HG02623 (cell line): ENCODE measurements around the gene OGFOD3.
"Not testable (repeated sequence)": the region's sequence is repeated elsewhere in the genome, so short reads cannot be mapped to it uniquely, and the experiment has no call there.

ENCODE experiments used
- ATAC-seq: cut with Tn5 transposase; IDR thresholded peaks from one replicate; pipeline ENCODE4 v1.9.1; 2021; ENCODE audit warnings: moderate library complexity; ENCODE audit not compliant: unreplicated experiment

OGFOD3 gene

DNA sequence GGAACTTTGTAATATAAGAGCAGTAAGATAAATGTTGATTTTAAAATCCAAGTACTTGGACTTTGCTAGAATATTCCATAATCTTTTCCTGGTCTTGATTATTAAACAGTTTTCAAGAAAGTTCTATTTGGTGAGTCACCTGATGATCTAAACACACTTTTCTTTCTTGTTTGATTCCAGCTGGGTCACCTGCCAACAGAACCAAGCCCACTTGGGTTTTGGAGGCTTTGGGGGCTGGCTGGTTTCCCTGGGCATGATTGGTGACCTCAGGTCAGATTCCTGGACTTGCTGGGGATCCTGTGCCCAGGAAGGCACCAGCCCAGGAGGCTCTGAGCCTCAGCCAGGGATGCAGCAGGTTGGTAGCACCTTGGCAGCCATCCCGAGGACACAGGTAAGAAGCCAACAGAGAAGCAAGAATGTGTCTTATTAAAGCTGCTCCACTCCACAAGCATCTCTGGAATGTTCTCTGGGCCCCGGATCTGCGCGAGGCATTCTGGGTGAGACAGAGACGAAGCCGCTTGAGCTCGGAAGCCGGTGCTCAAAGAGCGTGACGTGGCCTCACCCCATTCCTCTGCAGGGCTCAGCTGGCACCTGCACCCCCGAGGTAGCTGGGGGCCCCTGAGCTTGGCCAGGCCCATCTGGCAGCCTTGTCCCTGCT is 62.5 kb downstream of the OGFOD3 start:
- ATAC-seq = no peak

DNA sequence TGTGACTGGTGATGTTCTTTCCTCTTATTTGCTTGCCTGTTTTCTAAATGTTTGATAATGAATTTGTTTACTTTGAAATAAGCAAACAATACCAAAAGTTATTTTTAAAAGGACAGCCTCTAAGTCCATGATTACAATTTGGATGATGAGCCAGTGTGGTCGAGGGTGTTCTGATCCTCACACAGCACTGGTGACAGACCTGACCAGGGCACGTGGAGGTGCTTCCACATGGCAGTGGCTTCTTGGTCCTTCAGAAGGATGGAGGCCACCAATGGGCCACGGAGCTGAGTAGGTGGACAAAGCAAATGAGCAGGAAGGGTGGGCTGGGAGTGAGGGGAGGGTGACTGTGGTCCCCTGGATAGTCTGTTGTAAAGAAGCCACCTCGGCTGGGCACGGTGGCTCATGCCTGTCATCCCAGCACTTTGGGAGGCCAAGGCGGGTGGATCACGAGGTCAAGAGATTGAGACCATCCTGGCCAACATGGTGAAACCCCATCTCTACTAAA is 63.5 kb downstream of the OGFOD3 start:
- ATAC-seq = no peak

DNA sequence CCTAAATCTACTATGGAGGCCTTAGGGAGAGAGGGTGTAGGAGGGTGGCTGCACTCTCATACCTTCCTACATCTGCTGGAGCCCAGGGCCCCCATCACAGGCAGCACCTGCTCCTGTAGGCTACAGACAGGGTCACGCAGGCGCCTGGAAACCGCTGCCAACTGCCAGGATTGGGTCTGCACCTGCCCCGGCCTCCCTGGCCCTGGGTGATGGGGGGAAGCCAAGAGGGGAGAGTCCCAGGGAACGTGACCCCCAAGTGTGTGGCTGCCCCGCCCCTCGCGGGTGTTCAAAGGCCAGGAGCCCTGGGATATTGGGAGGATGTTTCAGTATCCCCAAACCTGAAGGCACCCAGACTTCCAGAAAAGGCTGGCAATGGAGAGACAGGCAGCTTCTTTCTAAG is 64.9 kb downstream of the OGFOD3 start:
- no peak for ATAC-seq

DNA sequence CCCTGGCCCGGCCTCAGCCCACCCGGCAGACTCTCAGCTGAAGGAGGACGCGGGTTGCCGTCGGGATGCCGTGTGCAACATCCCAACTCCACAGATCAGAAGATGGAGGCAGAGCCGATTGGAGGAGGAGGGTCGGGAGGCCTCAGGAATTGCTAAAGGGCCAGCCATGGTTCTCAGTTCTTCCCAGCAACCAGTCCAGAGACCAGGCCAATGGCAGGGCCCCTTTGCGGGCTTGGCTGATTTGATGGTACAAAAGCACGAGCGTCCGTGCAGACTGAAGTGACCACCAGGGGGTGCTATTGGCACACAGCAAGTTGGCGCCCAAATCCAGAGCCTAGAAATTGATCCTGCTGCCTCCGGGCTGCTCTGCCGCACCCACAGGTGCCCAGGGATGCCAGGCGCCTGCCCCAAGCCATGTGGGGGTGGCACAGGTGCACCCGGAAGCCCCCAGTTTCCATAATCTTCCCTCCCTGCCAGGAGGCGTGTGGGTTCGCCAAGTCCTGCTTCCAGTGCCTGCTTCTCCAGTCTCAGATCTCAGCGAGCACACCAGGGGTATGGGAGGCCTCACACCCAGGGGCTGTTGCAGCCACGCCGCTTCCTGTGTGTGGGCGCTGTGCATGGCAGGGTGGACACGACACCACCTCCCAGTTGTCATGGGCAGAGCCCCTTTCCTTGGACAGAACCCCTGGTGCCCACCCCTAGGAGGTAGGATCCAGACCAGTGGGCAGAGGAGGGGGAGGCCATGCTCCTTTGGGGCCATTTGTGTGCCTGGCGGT is 66.5 kb downstream of the OGFOD3 start:
- peak; percentile 54 for ATAC-seq

DNA sequence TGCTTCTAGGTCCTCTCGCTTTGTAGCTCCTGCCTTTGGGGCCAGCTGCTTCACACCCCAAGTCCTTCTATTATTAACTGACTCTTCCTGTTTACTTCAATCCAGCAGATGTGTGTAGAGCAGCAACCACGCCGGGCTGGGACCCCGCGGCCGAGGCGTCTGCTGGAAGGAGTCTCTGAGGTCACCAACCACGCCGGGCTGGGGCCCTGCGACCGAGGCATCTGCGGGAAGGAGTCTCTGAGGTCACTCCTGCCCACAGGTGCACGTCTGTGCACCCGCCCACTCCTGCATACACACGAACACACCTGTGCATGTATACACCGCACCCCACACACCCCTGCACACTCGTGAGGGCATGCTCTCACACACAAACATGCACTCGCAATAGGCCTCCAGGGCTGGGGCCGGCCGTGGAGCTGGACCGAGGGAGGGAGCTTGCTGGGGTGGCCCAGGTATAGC is 67.1 kb downstream of the OGFOD3 start:
- ATAC-seq = no peak

DNA sequence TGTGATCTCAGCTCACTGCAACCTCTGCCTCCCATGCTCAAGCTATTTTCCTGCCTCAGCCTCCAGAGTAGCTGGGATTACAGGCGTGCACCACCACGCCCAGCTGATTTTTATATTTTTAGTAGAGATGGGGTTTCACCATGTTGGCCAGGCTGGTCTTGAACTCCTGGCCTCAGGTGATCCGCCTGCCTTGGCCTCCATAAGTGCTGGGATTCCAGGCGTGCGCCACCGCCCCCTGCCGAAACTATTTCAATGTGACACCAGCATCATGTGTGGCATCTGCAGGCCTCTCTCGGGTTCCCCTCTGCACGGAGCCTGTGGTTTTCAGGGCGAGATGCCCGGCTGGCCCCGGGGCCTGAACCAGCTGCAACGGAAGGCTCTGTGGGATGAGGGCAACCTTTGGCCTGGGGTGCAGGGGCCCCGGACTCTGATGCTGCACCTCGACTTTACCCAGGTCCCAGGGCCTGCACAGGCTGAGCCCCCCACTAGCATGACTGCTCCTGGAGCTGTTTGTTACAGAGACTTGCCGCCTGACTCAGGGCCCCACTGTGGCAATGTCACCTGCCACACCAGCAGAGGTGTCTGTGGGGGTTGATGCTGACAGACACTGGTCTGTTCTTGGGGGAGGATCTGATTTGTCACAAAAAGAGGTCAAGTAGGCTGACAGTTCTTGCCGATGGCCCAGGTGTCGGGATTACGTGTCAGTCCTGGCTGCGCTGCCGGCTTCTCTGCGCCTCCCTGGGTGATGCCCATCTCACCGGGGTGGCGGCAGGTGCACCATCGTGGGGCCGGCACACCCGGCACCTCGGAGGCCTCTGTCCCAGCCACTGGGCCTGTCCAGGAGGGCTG is 68.0 kb downstream of the OGFOD3 start:
- ATAC-seq = no peak

DNA sequence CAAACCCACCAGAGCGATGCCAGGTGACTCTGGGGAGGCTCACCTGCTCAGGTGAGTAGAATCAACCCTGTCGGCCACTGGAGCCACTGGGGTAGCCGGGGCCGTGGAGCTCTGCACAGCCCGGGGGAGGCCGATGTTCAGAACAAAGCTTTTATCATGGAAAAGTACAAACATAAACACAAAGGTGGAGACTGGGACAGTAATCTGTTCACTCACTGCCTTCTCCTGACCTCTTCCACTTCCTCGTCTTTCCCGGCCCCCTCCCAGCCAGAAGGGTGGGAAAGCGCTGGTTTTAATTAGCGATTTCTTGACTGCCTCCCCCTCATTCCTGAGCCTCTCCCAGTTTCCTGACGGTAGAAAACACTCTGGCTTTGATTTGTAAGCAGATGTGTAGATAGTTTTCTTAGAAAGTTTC is 69.1 kb downstream of the OGFOD3 start:
- ATAC-seq = no peak

DNA sequence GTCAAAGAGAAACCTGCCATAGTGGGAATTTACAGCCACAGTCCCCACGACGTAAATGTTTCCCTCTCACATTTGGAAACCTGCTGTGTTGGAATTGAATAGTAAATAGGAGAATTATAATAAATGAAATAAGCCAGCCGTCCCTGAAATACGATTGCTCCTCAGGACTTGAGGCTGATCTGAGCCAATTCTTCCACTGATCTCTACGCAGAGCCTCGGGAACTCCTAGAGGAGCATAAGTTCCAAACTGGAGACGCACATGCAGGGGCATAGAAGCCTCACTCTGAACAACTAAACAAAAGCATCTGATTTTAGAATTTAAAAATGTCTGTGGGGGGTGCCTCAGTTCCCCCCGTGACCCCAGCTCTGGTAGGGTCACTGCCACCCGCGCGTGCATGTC is 69.5 kb downstream of the OGFOD3 start:
- ATAC-seq = no peak

DNA sequence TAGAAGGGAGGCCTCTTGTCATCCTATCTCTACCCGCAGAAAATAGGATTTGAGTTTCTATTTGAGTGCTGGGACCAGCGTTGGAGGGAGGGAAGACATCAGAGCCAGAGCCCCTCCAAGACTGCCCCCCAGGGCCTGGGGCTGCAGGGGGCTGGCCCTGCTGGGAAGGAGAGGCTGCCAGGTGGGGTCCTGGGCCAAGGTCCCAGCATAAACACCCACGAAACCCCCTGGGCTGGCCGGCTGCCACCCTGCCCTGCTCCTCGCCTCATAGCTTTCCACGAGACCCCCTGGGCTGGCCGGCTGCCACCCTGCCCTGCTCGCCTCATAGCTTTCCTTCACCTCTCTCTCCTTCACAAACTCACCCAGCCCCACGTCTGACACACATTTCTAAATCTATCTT is 70.0 kb downstream of the OGFOD3 start:
- no peak for ATAC-seq

DNA sequence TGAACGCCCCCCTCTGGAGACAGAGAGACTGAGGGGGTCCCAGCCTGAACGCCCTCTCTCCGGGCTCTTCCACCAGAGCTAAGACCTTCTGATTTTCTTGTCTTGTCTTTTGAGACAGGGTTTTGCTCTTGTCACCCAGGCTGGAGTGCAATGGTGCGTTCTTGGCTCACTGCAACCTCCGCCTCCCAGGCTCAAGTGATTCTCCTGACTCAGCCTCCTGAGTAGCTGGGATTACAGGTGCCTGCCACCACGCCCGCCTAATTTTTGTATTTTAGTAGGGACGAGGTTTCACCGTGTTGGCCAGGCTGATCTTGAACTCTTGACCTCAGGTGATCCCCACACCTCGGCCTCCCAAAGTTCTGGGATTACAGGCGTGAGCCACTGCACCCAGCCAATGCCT is 70.4 kb downstream of the OGFOD3 start:
- ATAC-seq = not testable (repeated sequence)

DNA sequence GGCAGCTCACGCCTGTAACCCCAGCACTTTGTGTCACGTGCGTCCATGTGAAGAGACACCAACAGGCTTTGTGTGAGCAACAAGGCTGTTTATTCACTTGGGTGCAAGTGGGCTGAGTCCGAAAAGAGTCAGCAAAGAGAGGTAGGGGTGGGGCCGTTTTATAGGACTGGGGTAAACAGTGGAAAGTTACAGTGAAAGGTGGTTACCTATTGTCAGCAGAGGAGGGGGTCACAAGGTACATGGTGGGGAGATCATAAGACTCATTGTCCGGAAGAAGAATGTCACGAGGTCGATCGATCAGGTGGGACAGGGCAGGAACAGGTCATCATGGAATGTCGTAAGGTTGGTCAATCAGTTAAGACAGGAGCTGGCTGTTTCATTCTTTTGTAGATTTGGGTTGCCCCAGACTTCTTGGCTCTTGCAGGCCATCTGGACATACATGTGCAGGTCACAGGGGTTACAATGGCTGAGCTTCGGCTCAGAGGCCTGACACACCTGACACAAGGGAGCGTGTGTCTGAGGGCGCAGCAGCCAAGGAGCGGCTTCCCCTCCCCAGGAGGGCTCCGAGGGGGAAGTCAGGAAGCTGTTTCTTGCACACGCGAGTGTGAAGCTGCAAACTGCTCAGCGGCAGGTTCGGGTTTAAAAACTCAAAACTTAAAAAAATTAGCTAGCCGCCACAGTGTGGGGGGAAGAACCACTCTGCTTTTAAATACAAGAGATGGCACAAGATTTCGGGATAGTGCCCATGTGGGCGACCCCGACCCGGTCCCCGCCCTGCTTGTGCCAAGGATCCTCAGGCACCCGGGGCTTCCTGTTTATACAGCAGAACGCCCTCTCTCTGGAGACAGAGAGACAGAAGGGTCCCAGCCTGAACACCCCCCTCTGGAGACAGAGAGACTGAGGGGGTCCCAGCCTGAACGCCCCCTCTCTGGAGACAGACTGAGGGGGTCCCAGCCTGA is 71.8 kb downstream of the OGFOD3 start:
- ATAC-seq = no peak

DNA sequence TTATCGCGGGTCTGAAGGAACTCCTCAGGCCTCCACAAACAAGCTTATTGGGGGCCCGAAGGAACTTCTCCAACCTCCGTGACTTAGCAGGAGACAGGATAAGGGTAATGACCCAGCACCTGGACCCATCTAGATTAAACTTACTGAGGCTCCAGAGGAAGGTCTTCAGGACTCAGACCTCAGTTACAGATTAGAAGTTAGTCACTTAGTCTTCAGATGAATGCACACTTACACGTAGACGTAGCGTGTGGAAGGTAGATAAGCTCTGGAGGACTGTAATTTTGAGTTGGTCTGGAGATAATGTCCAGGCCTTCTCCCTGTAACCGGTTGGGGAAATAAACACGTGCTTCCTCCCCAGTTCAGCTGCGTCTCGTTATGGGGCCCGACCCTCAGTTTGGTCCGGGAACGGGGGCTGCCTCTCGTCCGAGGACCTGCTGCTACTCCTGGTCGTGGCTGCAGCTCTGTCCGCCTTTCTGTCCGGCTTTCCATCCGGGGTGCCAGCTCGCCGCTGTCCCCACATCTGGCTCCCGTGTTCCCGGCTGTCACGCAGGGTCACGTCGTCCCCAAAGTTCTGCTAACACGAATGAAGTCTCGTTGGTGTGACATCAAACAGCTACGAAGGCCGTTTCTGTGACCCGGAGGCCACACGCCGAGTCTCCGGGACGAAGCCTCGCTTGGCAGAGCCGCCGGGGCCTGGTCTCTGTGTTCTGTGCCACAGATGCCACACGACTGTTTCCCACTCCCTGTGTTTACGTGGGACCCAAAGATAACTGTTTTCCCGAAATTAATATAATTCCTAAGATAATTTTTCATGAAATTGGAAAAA is 73.0 kb downstream of the OGFOD3 start:
- ATAC-seq = no peak

DNA sequence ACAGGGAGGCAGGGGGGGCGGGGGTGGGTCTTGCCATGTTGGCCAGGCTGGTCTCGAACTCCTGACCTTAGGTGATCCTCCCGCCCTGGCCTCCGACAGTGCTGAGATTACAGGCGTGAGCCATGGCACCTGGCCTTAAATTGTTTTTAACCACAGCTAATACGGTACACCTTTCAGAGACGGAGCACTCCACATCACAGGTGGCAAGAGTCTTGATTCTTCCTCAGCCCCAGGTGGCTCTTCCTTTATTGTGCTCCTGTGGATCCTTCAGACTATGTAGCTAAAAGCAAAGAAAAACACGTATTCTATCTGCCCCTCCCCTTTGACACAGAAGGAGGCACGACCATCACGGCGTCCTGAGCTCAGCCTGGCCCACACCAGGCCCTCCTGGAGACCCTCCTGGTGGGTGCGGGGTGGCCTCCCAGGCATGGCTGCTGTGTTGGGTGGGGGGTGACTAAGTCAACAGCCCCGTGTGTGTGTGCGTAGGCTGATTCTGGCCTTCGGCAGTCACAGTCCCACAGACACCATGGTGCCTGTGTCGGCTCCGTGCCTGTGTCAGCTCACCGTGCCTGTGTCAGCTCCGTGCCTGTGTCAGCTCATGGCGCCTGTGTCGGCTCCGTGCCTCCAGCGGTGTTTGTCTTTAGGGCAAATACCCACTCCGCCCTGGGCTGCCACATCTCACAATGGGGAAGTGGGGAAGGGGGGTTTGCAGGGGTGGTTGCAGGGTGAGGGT is 74.0 kb downstream of the OGFOD3 start:
- no peak for ATAC-seq

DNA sequence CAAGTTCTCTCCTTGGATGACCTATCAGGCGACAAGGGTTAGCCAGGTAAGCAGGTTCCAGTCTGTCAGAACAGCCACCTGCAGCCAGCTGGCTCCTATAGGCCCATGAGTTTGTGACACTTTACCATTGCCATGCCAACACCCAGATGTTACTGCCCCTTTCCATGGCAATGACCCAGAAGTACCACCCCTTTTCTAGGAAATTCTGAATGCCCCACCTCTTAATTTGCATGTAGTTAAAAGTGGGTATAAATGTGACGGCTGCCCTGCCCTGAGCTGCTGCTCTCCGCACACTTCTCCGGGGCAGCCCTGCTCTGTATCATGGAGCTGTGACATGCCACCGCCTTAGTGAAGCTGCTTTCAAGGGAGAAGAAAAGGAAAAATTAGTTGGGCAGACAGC is 74.8 kb downstream of the OGFOD3 start:
- ATAC-seq = no peak

DNA sequence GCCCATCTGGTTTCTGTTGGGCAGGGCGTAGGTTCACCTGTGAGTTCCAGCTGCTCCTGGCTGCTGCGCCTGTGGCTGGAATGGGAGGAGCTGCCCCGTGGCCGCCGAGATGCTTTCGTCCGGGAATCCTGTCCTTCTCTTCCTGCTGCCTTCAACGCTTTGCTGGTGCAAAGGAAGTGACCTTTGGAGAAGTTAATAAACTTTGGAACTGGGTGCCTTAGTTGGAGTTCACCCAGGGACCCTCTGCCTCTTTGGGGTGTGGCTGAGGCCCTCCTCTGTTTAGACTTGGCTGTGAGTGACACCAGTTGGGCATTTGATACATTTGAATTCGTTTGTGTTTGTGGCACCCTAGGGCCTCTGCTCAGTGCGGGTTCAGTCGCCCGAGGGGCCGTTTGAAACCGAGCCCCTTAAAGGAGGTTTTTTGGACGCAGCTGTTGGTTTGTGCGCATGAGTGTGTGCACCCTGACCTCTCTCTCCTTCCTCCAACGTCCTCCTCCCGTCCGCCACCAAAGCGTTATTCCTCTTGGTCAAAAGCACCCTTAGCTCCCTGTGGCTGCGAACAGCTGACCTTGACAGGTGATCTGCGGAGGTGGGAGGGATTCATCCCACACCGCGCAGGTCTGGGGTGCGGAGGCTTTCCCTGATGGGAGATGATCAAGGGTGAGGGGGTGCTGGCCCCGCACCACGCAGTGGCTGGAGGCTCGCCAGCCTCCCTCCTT is 75.9 kb downstream of the OGFOD3 start:
- ATAC-seq = no peak

DNA sequence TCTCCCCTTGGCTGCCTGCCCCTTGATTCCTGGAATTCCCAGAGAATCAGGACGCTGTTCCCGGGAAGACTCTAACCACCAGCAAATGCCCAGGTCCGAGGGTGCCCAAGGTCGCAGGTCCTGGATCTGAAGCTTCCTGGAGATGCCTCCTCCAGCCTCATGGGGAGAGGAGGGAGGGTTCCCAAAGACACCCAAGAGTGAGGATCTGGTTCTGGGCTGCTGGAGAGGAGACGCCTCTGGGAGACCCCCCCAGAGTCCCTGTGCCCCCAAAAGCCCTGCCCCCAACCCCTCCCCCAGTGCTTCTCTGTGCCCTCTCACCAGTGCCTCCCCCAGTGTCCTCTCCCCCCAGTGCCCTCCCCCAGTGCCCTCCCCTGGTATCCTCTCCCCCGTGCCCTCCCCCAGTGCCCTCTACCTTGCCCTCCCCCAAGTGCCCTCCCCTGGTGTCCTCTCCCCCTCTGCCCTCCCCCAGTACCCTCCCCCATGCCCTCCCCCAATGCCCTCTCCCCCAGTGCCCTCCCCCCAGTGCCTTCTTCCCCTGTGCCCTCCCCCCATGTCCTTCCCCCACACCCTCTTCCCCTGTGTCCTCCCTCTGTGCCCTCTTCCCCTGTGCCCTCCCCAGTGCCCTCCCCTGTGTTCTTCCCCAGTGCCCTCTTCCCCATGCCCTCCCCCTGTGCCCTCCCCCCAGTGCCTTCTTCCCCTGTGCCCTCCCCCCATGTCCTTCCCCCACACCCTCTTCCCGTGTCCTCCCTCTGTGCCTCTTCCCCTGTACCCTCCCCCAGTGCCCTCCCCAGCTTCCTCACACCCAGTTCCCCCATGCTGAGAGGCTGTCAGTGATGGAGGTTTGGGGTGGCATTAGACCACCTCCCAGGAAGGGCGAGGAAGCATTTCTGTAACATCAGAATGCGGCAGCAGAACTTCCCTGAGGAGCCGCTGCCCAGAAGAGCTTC is 78.5 kb downstream of the OGFOD3 start:
- ATAC-seq = no peak
